ENCODE measurements around the gene C20orf96. TPM values are rescaled to one million over a fixed set of nuclear protein-coding genes. Genes with fewer than 3 reads are reported as not detected.
A peak's percentile ranks its signal among the peaks of the same experiment; 100 is the strongest.

C20orf96 gene
- total and polyA plus RNA-seq, 12 donors = 3.1 to 5.5 (median 4.4) TPM

- intact Hi-C loops (cut with DNase I) = loop anchor here in 1 of 10 donors (2.0 kb wide), 1 partner anchor 29 kb away; the partner anchor contains the start of gene SOX12
- H3K27me3 ChIP-seq = no peaks in the 10 kb centered on the region
- no peak for ATAC-seq
- H3K4me1 ChIP-seq = peaks cover 4 to 51% (median 39%) of the 10 kb centered on the region in 9 donors
- peaks cover 0 to 4% (median 0%) of the 10 kb centered on the region in 9 donors for H3K36me3 ChIP-seq
- no peak for TF ChIP-seq CTCF (IDR thresholded peaks at IDR 0.05)
- no peak overlapping the region for H3K27ac ChIP-seq
- H3K9me3 ChIP-seq = no peaks in the 10 kb centered on the region
- 86 to 88% methylated on average over 4 of the region's 4 CpGs for WGBS, 2 donors
- no peak for DNase-seq
- H3K4me3 ChIP-seq = no peak overlapping the region
Measured at GRCh38 chr20:295804-296203, 5.3 kb upstream of the C20orf96 start.

- 87 to 88% methylated on average over 5 of the region's 5 CpGs for WGBS, 2 donors
- peaks cover 0 to 46% (median 33%) of the 10 kb centered on the region in 9 donors for H3K4me1 ChIP-seq
- H3K36me3 ChIP-seq = no peaks in the 10 kb centered on the region
- no peaks in the 10 kb centered on the region for H3K9me3 ChIP-seq
- H3K4me3 ChIP-seq = no peak overlapping the region
- H3K27ac ChIP-seq = no peak overlapping the region
- no peak for DNase-seq
- H3K27me3 ChIP-seq = no peaks in the 10 kb centered on the region
- TF ChIP-seq CTCF (IDR thresholded peaks at IDR 0.05) = no peak
- intact Hi-C loops (cut with DNase I) = no loop called here
- no peak for ATAC-seq
Measured at GRCh38 chr20:294602-295001, 4.1 kb upstream of the C20orf96 start.

GRCh38 chr20:289693-290083, 862 bp downstream of the C20orf96 start:
- intact Hi-C loops (cut with DNase I) = no loop called here
- TF ChIP-seq CTCF (IDR thresholded peaks at IDR 0.05) = no peak
- peak overlapping the region; percentile 29 to 95 (median 70) for H3K4me3 ChIP-seq
- peaks cover 0 to 24% (median 16%) of the 10 kb centered on the region in 9 donors for H3K4me1 ChIP-seq
- WGBS, 2 donors = 43 to 49% methylated on average over 2 of the region's 2 CpGs
- H3K36me3 ChIP-seq = no peaks in the 10 kb centered on the region
- no peaks in the 10 kb centered on the region for H3K9me3 ChIP-seq
- DNase-seq (no peak), ATAC-seq (peak in 1 of 8 donors; percentile 6)
- H3K27me3 ChIP-seq = no peaks in the 10 kb centered on the region
- H3K27ac ChIP-seq = peak overlapping the region; percentile 26 to 90 (median 80)

- no peaks in the 10 kb centered on the region for H3K9me3 ChIP-seq
- H3K27ac ChIP-seq = no peak overlapping the region
- peak overlapping the region in 5 of 10 donors; percentile 68 to 95 (median 82) for H3K4me3 ChIP-seq
- TF ChIP-seq CTCF (IDR thresholded peaks at IDR 0.05) = no peak
- intact Hi-C loops (cut with DNase I) = no loop called here
- no peak for DNase-seq
- H3K27me3 ChIP-seq = no peaks in the 10 kb centered on the region
- ATAC-seq = no peak
- WGBS, 2 donors = 81 to 85% methylated on average over 3 of the region's 3 CpGs
- no peaks in the 10 kb centered on the region for H3K36me3 ChIP-seq
- H3K4me1 ChIP-seq = peaks cover 0 to 24% (median 16%) of the 10 kb centered on the region in 9 donors
Measured at GRCh38 chr20:288956-289692, 1.4 kb downstream of the C20orf96 start.
